GM18861 (cell line): ENCODE measurements around the gene LTB4R2.
A peak's percentile ranks its signal among the peaks of the same experiment; 100 is the strongest.

Source experiments
- ATAC-seq: cut with Tn5 transposase; IDR thresholded peaks from one replicate; pipeline ENCODE4 v1.9.1; 2021; ENCODE audit not compliant: unreplicated experiment

The LTB4R2 gene

GRCh38 chr14:24309538-24310264 is at the start of gene LTB4R2:
LTB4R2 (plus strand) TSS chr14:24310140; CDS start chr14:24310665, 525 bp downstream.
- no peak for ATAC-seq

GRCh38 chr14:24260780-24261157 is 49.2 kb upstream of the LTB4R2 start:
- ATAC-seq = no peak

- ATAC-seq = no peak
Measured at GRCh38 chr14:24261256-24261968, 48.5 kb upstream of the LTB4R2 start.

GRCh38 chr14:24261969-24262327 is 48.0 kb upstream of the LTB4R2 start:
- no peak for ATAC-seq

GRCh38 chr14:24262821-24263733 is 46.9 kb upstream of the LTB4R2 start, which contains the start of gene TGM1:
TGM1 (minus strand) TSS chr14:24263177; CDS start chr14:24262352, 825 bp downstream.
- no peak for ATAC-seq

GRCh38 chr14:24263848-24264247 is 46.1 kb upstream of the LTB4R2 start:
- ATAC-seq = no peak

GRCh38 chr14:24264298-24264697 is 45.6 kb upstream of the LTB4R2 start:
- ATAC-seq = no peak

- no peak for ATAC-seq
Measured at GRCh38 chr14:24266344-24267244, 43.3 kb upstream of the LTB4R2 start.

GRCh38 chr14:24267516-24267915 is 42.4 kb upstream of the LTB4R2 start:
- no peak for ATAC-seq

GRCh38 chr14:24268225-24268624 is 41.7 kb upstream of the LTB4R2 start:
- no peak for ATAC-seq

- ATAC-seq = no peak
Measured at GRCh38 chr14:24269368-24269767, 40.6 kb upstream of the LTB4R2 start.

- ATAC-seq = no peak
Measured at GRCh38 chr14:24269910-24270536, 39.9 kb upstream of the LTB4R2 start.

- ATAC-seq = no peak
Measured at GRCh38 chr14:24270537-24271133, 39.3 kb upstream of the LTB4R2 start.

- peak; percentile 71 for ATAC-seq
Measured at GRCh38 chr14:24271134-24271833, 38.7 kb upstream of the LTB4R2 start, which contains the start of gene RABGGTA. RABGGTA (minus strand) TSS chr14:24271597; CDS start chr14:24271115, 482 bp downstream.

GRCh38 chr14:24271834-24272263 is 38.1 kb upstream of the LTB4R2 start:
- ATAC-seq = no peak

GRCh38 chr14:24272467-24272866 is 37.5 kb upstream of the LTB4R2 start:
- ATAC-seq = no peak

GRCh38 chr14:24273422-24273998 is 36.4 kb upstream of the LTB4R2 start:
- no peak for ATAC-seq

- ATAC-seq = peak; percentile 43
Measured at GRCh38 chr14:24274101-24274543, 35.8 kb upstream of the LTB4R2 start.
